ENCODE measurements around the gene PFKFB3. TPM values are rescaled to one million over a fixed set of nuclear protein-coding genes. Genes with fewer than 3 reads are reported as not detected.

The PFKFB3 gene
- total and polyA plus RNA-seq, 9 of the 15 experiments (the other 6 are each of a cell fraction or from before 2014, with no cell fraction given): 0.46 to 21.6 (median 7.8) TPM

DNA sequence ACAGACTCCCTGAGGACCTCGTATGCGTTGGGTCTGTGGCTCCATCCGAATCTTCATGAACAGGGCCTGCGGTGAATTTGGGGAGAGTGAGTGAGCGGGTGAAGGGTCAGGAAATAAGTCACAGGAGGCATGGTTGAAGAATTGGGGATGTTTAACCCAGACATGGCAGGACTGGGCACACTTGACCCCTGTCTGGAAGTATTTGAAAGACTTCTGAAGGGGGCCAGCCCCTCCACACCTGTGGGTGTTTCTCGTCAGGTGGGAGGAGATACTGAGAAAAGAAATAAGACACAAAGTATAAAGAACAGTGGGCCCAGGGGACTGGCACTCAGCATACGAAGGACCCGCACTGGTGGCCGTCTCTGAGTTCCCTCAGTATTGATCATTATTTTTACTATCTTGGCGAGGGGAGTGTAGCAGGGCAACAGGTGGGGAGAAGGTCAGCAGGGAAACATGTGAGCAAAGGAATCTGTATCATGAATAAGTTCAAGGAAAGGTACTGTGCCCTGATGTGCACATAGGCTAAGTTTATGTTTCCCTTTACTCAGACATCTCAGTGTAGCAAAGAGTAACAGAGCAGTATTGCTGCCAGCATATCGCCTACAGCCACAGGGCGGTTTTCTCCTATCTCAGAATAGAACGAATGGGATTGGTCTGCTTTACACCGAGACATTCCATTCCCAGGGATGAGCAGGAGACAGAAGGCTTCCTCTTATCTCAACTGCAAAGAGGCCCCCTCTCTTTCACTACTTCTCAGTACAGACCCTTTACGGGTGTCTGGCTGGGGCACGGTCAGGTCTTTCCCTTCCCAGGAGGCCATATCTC lies 38.2 kb upstream of the PFKFB3 start (continued):
- TF ChIP-seq, protein P1, sequence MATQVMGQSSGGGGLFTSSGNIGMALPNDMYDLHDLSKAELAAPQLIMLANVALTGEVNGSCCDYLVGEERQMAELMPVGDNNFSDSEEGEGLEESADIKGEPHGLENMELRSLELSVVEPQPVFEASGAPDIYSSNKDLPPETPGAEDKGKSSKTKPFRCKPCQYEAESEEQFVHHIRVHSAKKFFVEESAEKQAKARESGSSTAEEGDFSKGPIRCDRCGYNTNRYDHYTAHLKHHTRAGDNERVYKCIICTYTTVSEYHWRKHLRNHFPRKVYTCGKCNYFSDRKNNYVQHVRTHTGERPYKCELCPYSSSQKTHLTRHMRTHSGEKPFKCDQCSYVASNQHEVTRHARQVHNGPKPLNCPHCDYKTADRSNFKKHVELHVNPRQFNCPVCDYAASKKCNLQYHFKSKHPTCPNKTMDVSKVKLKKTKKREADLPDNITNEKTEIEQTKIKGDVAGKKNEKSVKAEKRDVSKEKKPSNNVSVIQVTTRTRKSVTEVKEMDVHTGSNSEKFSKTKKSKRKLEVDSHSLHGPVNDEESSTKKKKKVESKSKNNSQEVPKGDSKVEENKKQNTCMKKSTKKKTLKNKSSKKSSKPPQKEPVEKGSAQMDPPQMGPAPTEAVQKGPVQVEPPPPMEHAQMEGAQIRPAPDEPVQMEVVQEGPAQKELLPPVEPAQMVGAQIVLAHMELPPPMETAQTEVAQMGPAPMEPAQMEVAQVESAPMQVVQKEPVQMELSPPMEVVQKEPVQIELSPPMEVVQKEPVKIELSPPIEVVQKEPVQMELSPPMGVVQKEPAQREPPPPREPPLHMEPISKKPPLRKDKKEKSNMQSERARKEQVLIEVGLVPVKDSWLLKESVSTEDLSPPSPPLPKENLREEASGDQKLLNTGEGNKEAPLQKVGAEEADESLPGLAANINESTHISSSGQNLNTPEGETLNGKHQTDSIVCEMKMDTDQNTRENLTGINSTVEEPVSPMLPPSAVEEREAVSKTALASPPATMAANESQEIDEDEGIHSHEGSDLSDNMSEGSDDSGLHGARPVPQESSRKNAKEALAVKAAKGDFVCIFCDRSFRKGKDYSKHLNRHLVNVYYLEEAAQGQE (IDR thresholded peaks at IDR 0.05; ENCODE audit: borderline replicate concordance): no peak
- TF ChIP-seq, protein P1 (CRISPR knock-in tag; IDR thresholded peaks at IDR 0.05; ENCODE audit: low read depth): 0 out of 2 replicates have a peak, but pooled peaks have one; percentile 0
- TF ChIP-seq RFX7 (CRISPR knock-in tag; IDR thresholded peaks at IDR 0.05): no peak
- no peak for TF ChIP-seq ZEB2 (IDR thresholded peaks at IDR 0.05)
- peak; percentile 29; the same call in 1 of the 2 replicates for TF ChIP-seq ARID1B (IDR thresholded peaks at IDR 0.05)
- TF ChIP-seq FOXA1 (IDR thresholded peaks at IDR 0.05; ENCODE audit: borderline replicate concordance): no peak
- TF ChIP-seq, protein P2, sequence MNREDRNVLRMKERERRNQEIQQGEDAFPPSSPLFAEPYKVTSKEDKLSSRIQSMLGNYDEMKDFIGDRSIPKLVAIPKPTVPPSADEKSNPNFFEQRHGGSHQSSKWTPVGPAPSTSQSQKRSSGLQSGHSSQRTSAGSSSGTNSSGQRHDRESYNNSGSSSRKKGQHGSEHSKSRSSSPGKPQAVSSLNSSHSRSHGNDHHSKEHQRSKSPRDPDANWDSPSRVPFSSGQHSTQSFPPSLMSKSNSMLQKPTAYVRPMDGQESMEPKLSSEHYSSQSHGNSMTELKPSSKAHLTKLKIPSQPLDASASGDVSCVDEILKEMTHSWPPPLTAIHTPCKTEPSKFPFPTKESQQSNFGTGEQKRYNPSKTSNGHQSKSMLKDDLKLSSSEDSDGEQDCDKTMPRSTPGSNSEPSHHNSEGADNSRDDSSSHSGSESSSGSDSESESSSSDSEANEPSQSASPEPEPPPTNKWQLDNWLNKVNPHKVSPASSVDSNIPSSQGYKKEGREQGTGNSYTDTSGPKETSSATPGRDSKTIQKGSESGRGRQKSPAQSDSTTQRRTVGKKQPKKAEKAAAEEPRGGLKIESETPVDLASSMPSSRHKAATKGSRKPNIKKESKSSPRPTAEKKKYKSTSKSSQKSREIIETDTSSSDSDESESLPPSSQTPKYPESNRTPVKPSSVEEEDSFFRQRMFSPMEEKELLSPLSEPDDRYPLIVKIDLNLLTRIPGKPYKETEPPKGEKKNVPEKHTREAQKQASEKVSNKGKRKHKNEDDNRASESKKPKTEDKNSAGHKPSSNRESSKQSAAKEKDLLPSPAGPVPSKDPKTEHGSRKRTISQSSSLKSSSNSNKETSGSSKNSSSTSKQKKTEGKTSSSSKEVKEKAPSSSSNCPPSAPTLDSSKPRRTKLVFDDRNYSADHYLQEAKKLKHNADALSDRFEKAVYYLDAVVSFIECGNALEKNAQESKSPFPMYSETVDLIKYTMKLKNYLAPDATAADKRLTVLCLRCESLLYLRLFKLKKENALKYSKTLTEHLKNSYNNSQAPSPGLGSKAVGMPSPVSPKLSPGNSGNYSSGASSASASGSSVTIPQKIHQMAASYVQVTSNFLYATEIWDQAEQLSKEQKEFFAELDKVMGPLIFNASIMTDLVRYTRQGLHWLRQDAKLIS (CRISPR knock-in tag; IDR thresholded peaks at IDR 0.05): no peak
- TF ChIP-seq ZNF23 (CRISPR knock-in tag; IDR thresholded peaks at IDR 0.05): no peak
- no peak for TF ChIP-seq HNRNPK (IDR thresholded peaks at IDR 0.05; ENCODE audit: low read depth, low read length, poor library complexity, severe bottlenecking)
- TF ChIP-seq BCL6 (CRISPR knock-in tag; IDR thresholded peaks at IDR 0.05): no peak
- no peak for TF ChIP-seq COPS2 (conservative IDR thresholded peaks at IDR 0.05)
- 0 out of 2 replicates have a peak, but pooled peaks have one; percentile 24 for TF ChIP-seq ATF7 (IDR thresholded peaks at IDR 0.05)
- no peak for TF ChIP-seq NCOA4 (IDR thresholded peaks at IDR 0.05; ENCODE audit: partially characterized antibody)
- TF ChIP-seq, protein P3, sequence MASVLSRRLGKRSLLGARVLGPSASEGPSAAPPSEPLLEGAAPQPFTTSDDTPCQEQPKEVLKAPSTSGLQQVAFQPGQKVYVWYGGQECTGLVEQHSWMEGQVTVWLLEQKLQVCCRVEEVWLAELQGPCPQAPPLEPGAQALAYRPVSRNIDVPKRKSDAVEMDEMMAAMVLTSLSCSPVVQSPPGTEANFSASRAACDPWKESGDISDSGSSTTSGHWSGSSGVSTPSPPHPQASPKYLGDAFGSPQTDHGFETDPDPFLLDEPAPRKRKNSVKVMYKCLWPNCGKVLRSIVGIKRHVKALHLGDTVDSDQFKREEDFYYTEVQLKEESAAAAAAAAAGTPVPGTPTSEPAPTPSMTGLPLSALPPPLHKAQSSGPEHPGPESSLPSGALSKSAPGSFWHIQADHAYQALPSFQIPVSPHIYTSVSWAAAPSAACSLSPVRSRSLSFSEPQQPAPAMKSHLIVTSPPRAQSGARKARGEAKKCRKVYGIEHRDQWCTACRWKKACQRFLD (CRISPR knock-in tag; IDR thresholded peaks at IDR 0.05): no peak
- TF ChIP-seq CGGBP1 (CRISPR knock-in tag; IDR thresholded peaks at IDR 0.05): no peak
